ENCODE results near the gene RUNX1.

DNA sequence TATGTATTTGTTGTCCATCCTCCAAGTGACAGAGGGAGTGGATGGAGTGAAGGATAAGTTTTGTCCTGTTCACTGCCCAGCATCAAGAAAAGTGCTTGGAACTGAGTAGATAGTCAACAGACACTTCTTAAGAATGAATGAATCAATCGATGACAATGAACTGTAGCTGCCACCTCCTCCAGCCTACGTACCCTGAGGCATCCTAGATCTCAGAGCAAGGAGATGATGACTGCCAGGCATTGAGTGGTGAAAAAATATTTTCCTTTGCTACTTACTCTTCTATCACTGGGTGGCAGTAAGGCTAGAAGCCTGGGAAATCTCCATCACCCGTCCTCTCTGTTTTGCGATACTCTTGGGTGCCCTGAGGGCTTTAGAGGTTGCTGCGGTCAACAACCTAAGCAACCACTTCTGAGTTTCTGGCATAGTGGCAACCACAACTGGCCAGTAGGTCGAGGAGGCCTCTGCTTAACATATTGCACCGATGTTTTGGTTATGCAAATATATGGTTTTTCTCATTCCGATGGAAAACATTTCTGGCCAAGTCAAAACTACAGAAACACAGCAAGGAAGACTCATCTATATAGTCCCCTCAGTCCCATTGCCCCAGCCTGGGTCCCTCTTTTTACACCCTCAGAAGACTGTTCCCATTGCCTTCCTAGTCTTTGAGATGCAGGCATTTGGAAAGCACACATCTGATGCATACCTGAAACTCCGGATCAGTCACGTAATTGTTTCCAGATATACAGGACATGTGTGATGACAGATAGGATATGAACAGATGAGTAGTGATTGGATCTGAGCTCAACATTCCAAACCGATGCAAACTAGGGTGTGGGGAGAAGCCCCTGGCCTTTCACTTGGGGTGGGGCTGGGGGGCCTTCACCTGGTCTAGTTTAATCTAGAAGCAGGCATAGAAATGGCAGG, 136.8 kb downstream of the RUNX1 start:
- TF ChIP-seq ZNF384 (IDR thresholded peaks at IDR 0.05) = no peak
- no peak for TF ChIP-seq SP1 (IDR thresholded peaks at IDR 0.05)
- TF ChIP-seq TARDBP (IDR thresholded peaks at IDR 0.05) = no peak

All from HEK293T (cell line).